ENCODE measurements around the gene CHST9. TPM values are rescaled to one million over a fixed set of nuclear protein-coding genes. Genes with fewer than 3 reads are reported as not detected.

CHST9 gene
- total RNA-seq, 1 experiment from 2014 or later, result 3.5 TPM

DNA sequence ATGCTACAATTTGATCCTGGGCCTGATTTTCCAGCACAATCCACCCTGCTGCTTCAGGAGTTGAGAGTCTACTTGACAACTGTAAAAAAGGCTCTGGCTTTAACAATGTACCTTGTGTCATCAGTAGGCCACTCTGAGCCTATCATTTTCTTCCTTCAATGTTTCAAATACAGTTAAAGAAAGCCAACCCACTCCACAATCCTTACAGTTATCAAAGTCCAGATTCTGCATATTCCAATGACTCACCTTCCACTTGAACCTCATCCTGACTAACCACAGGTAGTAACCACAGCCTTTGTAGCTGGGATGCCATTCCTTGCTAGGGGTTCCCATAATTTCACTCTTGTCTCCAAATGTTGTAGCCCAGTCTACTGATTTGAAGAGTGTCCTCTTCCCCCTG, 284.1 kb downstream of the CHST9 start:
- no peaks in the 10 kb centered on the region for H3K23me2 ChIP-seq (ENCODE audit: insufficient read length, low read depth, low read length, poor library complexity, severe bottlenecking)
- H3K27me3 Mint-ChIP-seq (ENCODE audit: low read depth), result peaks cover 2% of the 10 kb centered on the region; the same call in 1 of the 2 replicates
- H3K4me1 Mint-ChIP-seq, result no peaks in the 10 kb centered on the region
- H2AK5ac ChIP-seq (ENCODE audit: insufficient read length, low read length), result no peak overlapping the region
- H4K5ac ChIP-seq (ENCODE audit: insufficient read length, low read depth, low read length), result no peak overlapping the region
- TF ChIP-seq, protein P1, sequence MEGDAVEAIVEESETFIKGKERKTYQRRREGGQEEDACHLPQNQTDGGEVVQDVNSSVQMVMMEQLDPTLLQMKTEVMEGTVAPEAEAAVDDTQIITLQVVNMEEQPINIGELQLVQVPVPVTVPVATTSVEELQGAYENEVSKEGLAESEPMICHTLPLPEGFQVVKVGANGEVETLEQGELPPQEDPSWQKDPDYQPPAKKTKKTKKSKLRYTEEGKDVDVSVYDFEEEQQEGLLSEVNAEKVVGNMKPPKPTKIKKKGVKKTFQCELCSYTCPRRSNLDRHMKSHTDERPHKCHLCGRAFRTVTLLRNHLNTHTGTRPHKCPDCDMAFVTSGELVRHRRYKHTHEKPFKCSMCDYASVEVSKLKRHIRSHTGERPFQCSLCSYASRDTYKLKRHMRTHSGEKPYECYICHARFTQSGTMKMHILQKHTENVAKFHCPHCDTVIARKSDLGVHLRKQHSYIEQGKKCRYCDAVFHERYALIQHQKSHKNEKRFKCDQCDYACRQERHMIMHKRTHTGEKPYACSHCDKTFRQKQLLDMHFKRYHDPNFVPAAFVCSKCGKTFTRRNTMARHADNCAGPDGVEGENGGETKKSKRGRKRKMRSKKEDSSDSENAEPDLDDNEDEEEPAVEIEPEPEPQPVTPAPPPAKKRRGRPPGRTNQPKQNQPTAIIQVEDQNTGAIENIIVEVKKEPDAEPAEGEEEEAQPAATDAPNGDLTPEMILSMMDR (conservative IDR thresholded peaks at IDR 0.05), result no peak
- H3K9me3 ChIP-seq (ENCODE audit: control insufficient read depth, low read depth, low read length), result no peaks in the 10 kb centered on the region
- no peaks in the 10 kb centered on the region for H3K79me1 ChIP-seq (ENCODE audit: insufficient read depth, low read depth, low read length, poor library complexity, severe bottlenecking)
- H3T11ph ChIP-seq (ENCODE audit: low read length), result no peak overlapping the region
- no peak overlapping the region for H3K9ac ChIP-seq (ENCODE audit: extremely low read depth, insufficient read length, low read length)
- no peak overlapping the region for H2BK12ac ChIP-seq (ENCODE audit: insufficient read length, low read depth, low read length)
- no peak overlapping the region for H3K4ac ChIP-seq (ENCODE audit: low read depth, low read length)
- no peak overlapping the region for H3K4me2 ChIP-seq (ENCODE audit: insufficient read depth, insufficient read length, low read length)
- no peaks in the 10 kb centered on the region for H3K27me3 ChIP-seq (ENCODE audit: insufficient read depth, low read length)
- H4K20me1 ChIP-seq (ENCODE audit: control insufficient read depth, insufficient read depth, insufficient read length), result no peaks in the 10 kb centered on the region
- H2BK120ac ChIP-seq (ENCODE audit: low read depth, low read length, poor library complexity, severe bottlenecking), result no peak overlapping the region
- H3K36me3 Mint-ChIP-seq (ENCODE audit: insufficient read depth in 1 of 3, low read depth in 3 of 3), result peaks cover 9 to 20% (median 17%) of the 10 kb centered on the region in 3 experiments
- no peaks in the 10 kb centered on the region for H3K79me2 ChIP-seq (ENCODE audit: insufficient read depth, low read length)
- no peak overlapping the region for H3K23ac ChIP-seq (ENCODE audit: insufficient read length, low read depth, low read length)
- H2BK5ac ChIP-seq (ENCODE audit: insufficient read length, low read length), result no peak overlapping the region
- peaks cover 28 to 33% of the 10 kb centered on the region in 2 experiments for H3K9me3 Mint-ChIP-seq
- H4K91ac ChIP-seq (ENCODE audit: insufficient read length, low read depth, low read length), result no peak overlapping the region
- no peak overlapping the region for H2AFZ ChIP-seq (ENCODE audit: low read length)
- no peak overlapping the region for H2BK15ac ChIP-seq (ENCODE audit: low read depth, low read length)
- H2BK20ac ChIP-seq (ENCODE audit: low read depth, low read length, poor library complexity, severe bottlenecking), result no peak overlapping the region
- no peak overlapping the region for H3K14ac ChIP-seq (ENCODE audit: insufficient read depth, low read length)
- no peak overlapping the region for H4K8ac ChIP-seq (replicated peaks; ENCODE audit: insufficient read length, low read depth, low read length)
- no peak overlapping the region for H3K56ac ChIP-seq (ENCODE audit: insufficient read length, low read depth, low read length)
- no peak overlapping the region for H3K4me3 Mint-ChIP-seq
- no peak overlapping the region for H3K18ac ChIP-seq (ENCODE audit: insufficient read length, low read depth, low read length)
- H3K27ac Mint-ChIP-seq, result no peak overlapping the region; a peak in 1 of 7 replicates
- no peak for DNase-seq
- no peaks in the 10 kb centered on the region for H3K4me1 ChIP-seq (ENCODE audit: insufficient read depth, low read length)
- no peak overlapping the region for H3K27ac ChIP-seq (ENCODE audit: insufficient read length, low read depth, low read length)

Measured in H9 (cell line).